WTC11 (cell line): ENCODE measurements around the gene CMTM6.

Experiments
- TF ChIP-seq, protein P1 (sequence below): fragments of 200-600 bp; IDR thresholded peaks from 2 replicates; pipeline ENCODE4 v1.8.0; 2022; ENCODE audit warnings: antibody characterized with exemption
- TF ChIP-seq, protein P2 (sequence below): sonication (generic); formaldehyde crosslinking; IDR thresholded peaks from 2 replicates; pipeline ENCODE4 v1.8.0; 2022; ENCODE audit warnings: mild to moderate bottlenecking, missing genetic modification reagents

- TF ChIP-seq, protein P1, sequence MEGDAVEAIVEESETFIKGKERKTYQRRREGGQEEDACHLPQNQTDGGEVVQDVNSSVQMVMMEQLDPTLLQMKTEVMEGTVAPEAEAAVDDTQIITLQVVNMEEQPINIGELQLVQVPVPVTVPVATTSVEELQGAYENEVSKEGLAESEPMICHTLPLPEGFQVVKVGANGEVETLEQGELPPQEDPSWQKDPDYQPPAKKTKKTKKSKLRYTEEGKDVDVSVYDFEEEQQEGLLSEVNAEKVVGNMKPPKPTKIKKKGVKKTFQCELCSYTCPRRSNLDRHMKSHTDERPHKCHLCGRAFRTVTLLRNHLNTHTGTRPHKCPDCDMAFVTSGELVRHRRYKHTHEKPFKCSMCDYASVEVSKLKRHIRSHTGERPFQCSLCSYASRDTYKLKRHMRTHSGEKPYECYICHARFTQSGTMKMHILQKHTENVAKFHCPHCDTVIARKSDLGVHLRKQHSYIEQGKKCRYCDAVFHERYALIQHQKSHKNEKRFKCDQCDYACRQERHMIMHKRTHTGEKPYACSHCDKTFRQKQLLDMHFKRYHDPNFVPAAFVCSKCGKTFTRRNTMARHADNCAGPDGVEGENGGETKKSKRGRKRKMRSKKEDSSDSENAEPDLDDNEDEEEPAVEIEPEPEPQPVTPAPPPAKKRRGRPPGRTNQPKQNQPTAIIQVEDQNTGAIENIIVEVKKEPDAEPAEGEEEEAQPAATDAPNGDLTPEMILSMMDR = no peak
- TF ChIP-seq, protein P2, sequence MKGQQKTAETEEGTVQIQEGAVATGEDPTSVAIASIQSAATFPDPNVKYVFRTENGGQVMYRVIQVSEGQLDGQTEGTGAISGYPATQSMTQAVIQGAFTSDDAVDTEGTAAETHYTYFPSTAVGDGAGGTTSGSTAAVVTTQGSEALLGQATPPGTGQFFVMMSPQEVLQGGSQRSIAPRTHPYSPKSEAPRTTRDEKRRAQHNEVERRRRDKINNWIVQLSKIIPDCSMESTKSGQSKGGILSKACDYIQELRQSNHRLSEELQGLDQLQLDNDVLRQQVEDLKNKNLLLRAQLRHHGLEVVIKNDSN (CRISPR knock-in tag) = no peak
Measured at GRCh38 chr3:32452009-32452408, 50.6 kb downstream of the CMTM6 start.
